Caco-2 (cell line): ENCODE measurements around the gene GBA3. TPM values are rescaled to one million over a fixed set of nuclear protein-coding genes. Genes with fewer than 3 reads are reported as not detected.

Source experiments
- BruUV-seq: library from RNA; stranded (reverse); fragments of 400-500 nt; replicated peaks from 2 replicates; lab custom pipeline; 2021; lab: Mats Ljungman, UMichigan
- CTCF ChIA-PET: fragments of 300-600 bp; sonication (Branson Sonifier 250); formaldehyde crosslinking; loops from one replicate; lab custom pipeline; 2022; ENCODE audit warnings: antibody characterized with exemption; lab: Charles Lee
- POLR2A ChIA-PET: fragments of 300-600 bp; sonication (Branson Sonifier 250); formaldehyde crosslinking; loops from one replicate; lab custom pipeline; 2022; ENCODE audit warnings: antibody characterized with exemption; lab: Charles Lee
- DNase-seq, 2 experiments: peaks; one replicate each; pipeline versions ENCODE4 v3.0.0 to v3.0.0-alpha.2; 2020 to 2022
- H3K27me3 ChIP-seq: replicated peaks from 2 replicates; pipeline ENCODE4 v1.6.0; 2011; ENCODE audit warnings: low read length; ENCODE audit not compliant: control insufficient read depth, insufficient read depth
- H3K36me3 ChIP-seq: 2 replicates; pipeline ENCODE4 v1.5.1; 2011; ENCODE audit warnings: low read length; ENCODE audit not compliant: control insufficient read depth, insufficient read depth
- H3K4me1 ChIP-seq: fragments of 250-450 bp; sonication (Bioruptor Pico); 2 replicates; pipeline ENCODE4 v1.5.1; 2020; ENCODE audit warnings: mild to moderate bottlenecking
- H3K4me3 ChIP-seq: 2 replicates; pipeline ENCODE4 v1.5.1; 2011; ENCODE audit warnings: low read depth, mild to moderate bottlenecking, control low read depth, low read length
- H3K9me3 ChIP-seq: fragments of 250-450 bp; sonication (Bioruptor Pico); 2 replicates; pipeline ENCODE4 v1.5.1; 2020; ENCODE audit warnings: mild to moderate bottlenecking, moderate library complexity
- H3K27ac Mint-ChIP-seq: one replicate; pipeline ENCODE4 v1.8.0; 2022; ENCODE audit warnings: mixed read lengths; ENCODE audit not compliant: unreplicated experiment
- H3K27me3 Mint-ChIP-seq: one replicate; pipeline ENCODE4 v1.8.0; 2022; ENCODE audit warnings: mixed read lengths; ENCODE audit not compliant: insufficient read depth, unreplicated experiment
- H3K36me3 Mint-ChIP-seq: one replicate; pipeline ENCODE4 v1.8.0; 2022; ENCODE audit warnings: mild to moderate bottlenecking, mixed read lengths; ENCODE audit not compliant: insufficient read depth, unreplicated experiment
- H3K4me1 Mint-ChIP-seq: one replicate; pipeline ENCODE4 v1.8.0; 2022; ENCODE audit warnings: low read depth, mixed read lengths; ENCODE audit not compliant: unreplicated experiment
- H3K4me3 Mint-ChIP-seq: one replicate; pipeline ENCODE4 v1.8.0; 2022; ENCODE audit warnings: mild to moderate bottlenecking, moderate library complexity, mixed read lengths; ENCODE audit not compliant: unreplicated experiment
- H3K9me3 Mint-ChIP-seq: one replicate; pipeline ENCODE4 v1.8.0; 2022; ENCODE audit warnings: mixed read lengths; ENCODE audit not compliant: unreplicated experiment
- CTCF ChIP-seq, 2 experiments: fragments of 200-600 bp in 1 of 2; IDR thresholded peaks; 1 replicate in 1 of 2; 2 replicates in 1 of 2; pipeline versions ENCODE4 v1.5.1 to v1.8.0; 2011 to 2022; ENCODE audit warnings: antibody characterized with exemption in 1 of 2, control low read depth in 1 of 2, inconsistent platforms in 1 of 2, low read depth in 1 of 2, low read length in 1 of 2, mild to moderate bottlenecking in 1 of 2, moderate library complexity in 1 of 2; ENCODE audit not compliant: insufficient read depth in 1 of 2, severe bottlenecking in 1 of 2, unreplicated experiment in 1 of 2
- intact Hi-C: fragments of 100-400 bp; cut with micrococcal nuclease; formaldehyde crosslinking; loops from one replicate; pipeline ENCODE4 v1.10.0; 2022; ENCODE audit not compliant: unreplicated experiment
- total RNA-seq: library from RNA; stranded (reverse); gene quantifications from 2 replicates; pipeline ENCODE4 v1.2.3, GENCODE V29; 2022

GBA3 gene
- total RNA-seq, 1 experiment from 2014 or later: 0.25 TPM

GRCh38 chr4:22712105-22712504 is 19.4 kb downstream of the GBA3 start:
- no peak overlapping the region for H3K4me3 Mint-ChIP-seq
- DNase-seq: no peak
- Histone ChIP-seq H3K4me1 (no peaks in the 10 kb centered on the region), H3K9me3 (no peaks in the 10 kb centered on the region), H3K36me3 (no peaks in the 10 kb centered on the region), H3K4me3 (no peak overlapping the region), H3K27me3 (no peaks in the 10 kb centered on the region)
- peaks cover 11% of the 10 kb centered on the region for H3K27me3 Mint-ChIP-seq
- POLR2A ChIA-PET: no interaction called here
- TF ChIP-seq CTCF (IDR thresholded peaks at IDR 0.05; ENCODE audit: insufficient read depth in 1 of 2, low read depth in 1 of 2, low read length in 1 of 2, severe bottlenecking in 1 of 2, unreplicated experiment in 1 of 2): no peak
- H3K9me3 Mint-ChIP-seq: no peaks in the 10 kb centered on the region
- intact Hi-C loops: no loop called here
- no peaks in the 10 kb centered on the region for H3K4me1 Mint-ChIP-seq
- CTCF ChIA-PET: no interaction called here
- no peaks in the 10 kb centered on the region for H3K36me3 Mint-ChIP-seq
- no TSS peak for BruUV-seq
- H3K27ac Mint-ChIP-seq: no peak overlapping the region

GRCh38 chr4:22712529-22712928 is 19.8 kb downstream of the GBA3 start:
- ChIA-PET POLR2A (no interaction called here), CTCF (no interaction called here)
- no TSS peak for BruUV-seq
- no peaks in the 10 kb centered on the region for H3K36me3 ChIP-seq
- H3K27me3 ChIP-seq: no peaks in the 10 kb centered on the region
- no peak for TF ChIP-seq CTCF (IDR thresholded peaks at IDR 0.05; ENCODE audit: insufficient read depth in 1 of 2, low read depth in 1 of 2, low read length in 1 of 2, severe bottlenecking in 1 of 2, unreplicated experiment in 1 of 2)
- Mint-ChIP-seq H3K27me3 (peaks cover 8% of the 10 kb centered on the region), H3K27ac (no peak overlapping the region), H3K4me3 (no peak overlapping the region), H3K36me3 (no peaks in the 10 kb centered on the region), H3K4me1 (no peaks in the 10 kb centered on the region), H3K9me3 (no peaks in the 10 kb centered on the region)
- intact Hi-C loops: no loop called here
- no peak overlapping the region for H3K4me3 ChIP-seq
- DNase-seq: no peak
- no peaks in the 10 kb centered on the region for H3K4me1 ChIP-seq
- no peaks in the 10 kb centered on the region for H3K9me3 ChIP-seq

- no peaks in the 10 kb centered on the region for H3K9me3 ChIP-seq
- intact Hi-C loops: no loop called here
- no peak for TF ChIP-seq CTCF (IDR thresholded peaks at IDR 0.05; ENCODE audit: insufficient read depth in 1 of 2, low read depth in 1 of 2, low read length in 1 of 2, severe bottlenecking in 1 of 2, unreplicated experiment in 1 of 2)
- no peak for DNase-seq
- Mint-ChIP-seq H3K27me3 (peaks cover 8% of the 10 kb centered on the region), H3K9me3 (peaks cover 1% of the 10 kb centered on the region), H3K27ac (no peak overlapping the region), H3K36me3 (no peaks in the 10 kb centered on the region), H3K4me1 (no peaks in the 10 kb centered on the region), H3K4me3 (no peak overlapping the region)
- BruUV-seq: no TSS peak
- CTCF ChIA-PET: no interaction called here
- H3K27me3 ChIP-seq: no peaks in the 10 kb centered on the region
- H3K36me3 ChIP-seq: no peaks in the 10 kb centered on the region
- POLR2A ChIA-PET: no interaction called here
- H3K4me3 ChIP-seq: no peak overlapping the region
- no peaks in the 10 kb centered on the region for H3K4me1 ChIP-seq
These were observed 21.1 kb downstream of the GBA3 start for GRCh38 chr4:22713841-22714240.
